MM.1S (cell line): Measurements from ENCODE around the gene ZBTB12.

Experiments used
- DNase-seq: peaks from one replicate; pipeline ENCODE4 v3.0.0-alpha.2; 2015
- H2AFZ ChIP-seq: fragments of 300-600 bp; sonication (generic); 2 replicates; pipeline ENCODE4 v1.6.0; 2016; ENCODE audit warnings: antibody characterized with exemption, low read length
- H3F3A ChIP-seq: fragments of 300-600 bp; sonication (generic); 2 replicates; pipeline ENCODE4 v1.6.1; 2016; ENCODE audit warnings: mild to moderate bottlenecking, antibody characterized with exemption, low read length, moderate library complexity, mixed read lengths; ENCODE audit not compliant: insufficient read depth
- H3K27ac ChIP-seq: fragments of 300-600 bp; sonication (generic); 2 replicates; pipeline ENCODE4 v1.5.1; 2016; ENCODE audit warnings: mild to moderate bottlenecking, low read length
- H3K27me3 ChIP-seq: fragments of 300-600 bp; sonication (generic); replicated peaks from 2 replicates; pipeline ENCODE4 v1.6.0; 2016; ENCODE audit warnings: low read length; ENCODE audit not compliant: insufficient read depth
- H3K36me3 ChIP-seq: fragments of 300-600 bp; sonication (generic); replicated peaks from 2 replicates; pipeline ENCODE4 v1.6.1; 2016; ENCODE audit warnings: mild to moderate bottlenecking, low read length, mixed read lengths; ENCODE audit not compliant: insufficient read depth
- H3K4me1 ChIP-seq: fragments of 300-600 bp; sonication (generic); 2 replicates; pipeline ENCODE4 v1.6.1; 2016; ENCODE audit warnings: low read length, mixed read lengths
- H3K4me2 ChIP-seq: fragments of 300-600 bp; sonication (generic); 2 replicates; pipeline ENCODE4 v1.6.0; 2016; ENCODE audit warnings: low read depth, low read length
- H3K4me3 ChIP-seq: fragments of 300-600 bp; sonication (generic); 2 replicates; pipeline ENCODE4 v1.5.1; 2016; ENCODE audit warnings: low read length, mixed read lengths
- H3K79me2 ChIP-seq: fragments of 300-600 bp; sonication (generic); 2 replicates; pipeline ENCODE4 v1.6.1; 2016; ENCODE audit warnings: mixed run types, low read length, mixed read lengths
- H3K9ac ChIP-seq: fragments of 300-600 bp; sonication (generic); 2 replicates; pipeline ENCODE4 v1.6.1; 2016; ENCODE audit warnings: low read length, mixed read lengths
- H3K9me2 ChIP-seq: fragments of 300-600 bp; sonication (generic); replicated peaks from 2 replicates; pipeline ENCODE4 v1.6.1; 2016; ENCODE audit warnings: mild to moderate bottlenecking, low read length, mixed read lengths; ENCODE audit not compliant: insufficient read depth
- H3K9me3 ChIP-seq: fragments of 300-600 bp; sonication (generic); replicated peaks from 2 replicates; pipeline ENCODE4 v1.6.1; 2016; ENCODE audit warnings: mild to moderate bottlenecking, low read length, mixed read lengths; ENCODE audit not compliant: insufficient read depth
- H4K20me1 ChIP-seq: fragments of 300-600 bp; sonication (generic); 2 replicates; pipeline ENCODE4 v1.6.1; 2016; ENCODE audit warnings: mild to moderate bottlenecking, low read length, moderate library complexity, mixed read lengths; ENCODE audit not compliant: insufficient read depth
- CTCF ChIP-seq: fragments of 300-600 bp; sonication (generic); IDR thresholded peaks from 2 replicates; pipeline ENCODE4 v1.5.1; 2016; ENCODE audit warnings: antibody characterized with exemption, low read length, mixed read lengths
- EZH2 ChIP-seq: fragments of 300-600 bp; sonication (generic); optimal IDR thresholded peaks from 2 replicates; pipeline ENCODE3; 2017; ENCODE audit warnings: low read depth, mild to moderate bottlenecking, antibody characterized with exemption, low read length, mixed read lengths
- EZH2phosphoT487 ChIP-seq: fragments of 300-600 bp; sonication (generic); IDR thresholded peaks from 2 replicates; pipeline ENCODE4 v1.6.1; 2018; ENCODE audit warnings: antibody characterized with exemption, low read length

Gene ZBTB12

GRCh38 chr6:31878222-31878621, 23.7 kb downstream of the ZBTB12 start:
- TF ChIP-seq CTCF (no peak), EZH2phosphoT487 (no peak), EZH2 (no peak)
- H3K36me3 ChIP-seq, result no peaks in the 10 kb centered on the region
- H3F3A ChIP-seq, result no peaks in the 10 kb centered on the region
- no peak overlapping the region for H3K27ac ChIP-seq
- no peak overlapping the region for H2AFZ ChIP-seq
- no peaks in the 10 kb centered on the region for H4K20me1 ChIP-seq
- H3K4me2 ChIP-seq, result no peak overlapping the region
- no peaks in the 10 kb centered on the region for H3K9me3 ChIP-seq
- no peak overlapping the region for H3K9ac ChIP-seq
- H3K9me2 ChIP-seq, result no peaks in the 10 kb centered on the region
- no peaks in the 10 kb centered on the region for H3K27me3 ChIP-seq
- H3K79me2 ChIP-seq, result no peaks in the 10 kb centered on the region
- DNase-seq, result no peak
- H3K4me1 ChIP-seq, result no peaks in the 10 kb centered on the region
- H3K4me3 ChIP-seq, result no peak overlapping the region

- Histone ChIP-seq H3K9ac (no peak overlapping the region), H3K4me1 (no peaks in the 10 kb centered on the region), H3K4me2 (no peak overlapping the region), H3K79me2 (no peaks in the 10 kb centered on the region), H4K20me1 (no peaks in the 10 kb centered on the region), H3K9me2 (no peaks in the 10 kb centered on the region), H3K4me3 (no peak overlapping the region), H3K36me3 (no peaks in the 10 kb centered on the region), H3F3A (no peaks in the 10 kb centered on the region), H3K27me3 (no peaks in the 10 kb centered on the region), H3K27ac (no peak overlapping the region), H2AFZ (no peak overlapping the region), H3K9me3 (no peaks in the 10 kb centered on the region)
- DNase-seq, result no peak
- TF ChIP-seq CTCF (no peak), EZH2phosphoT487 (no peak), EZH2 (no peak)
Measured at GRCh38 chr6:31877651-31878161, 24.2 kb downstream of the ZBTB12 start.

DNA sequence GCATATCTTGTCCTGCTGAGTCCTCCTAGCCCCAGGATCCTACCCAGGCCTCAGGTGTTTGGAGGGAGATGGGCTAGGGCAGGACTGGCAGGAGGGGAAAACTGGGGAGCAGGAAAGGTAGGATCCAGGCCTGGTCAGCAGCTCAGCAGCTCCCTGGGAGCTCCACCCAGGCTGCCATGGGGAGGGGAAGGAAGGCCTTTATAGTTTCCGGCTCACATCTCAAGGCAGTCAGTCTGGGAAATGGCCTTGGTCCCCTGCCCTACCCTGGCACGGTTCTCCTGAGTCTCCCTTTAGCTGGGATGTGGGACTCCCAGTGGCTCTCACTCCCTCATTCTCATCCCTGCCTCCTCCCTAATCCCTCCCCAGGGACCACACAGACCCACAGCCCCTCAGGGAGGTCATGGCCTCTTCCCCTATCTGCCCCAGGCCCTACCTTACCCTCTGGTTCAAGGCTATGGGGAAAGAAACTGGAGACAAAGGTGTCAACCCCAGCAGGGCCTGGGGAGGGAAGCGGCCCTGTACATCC, 24.7 kb downstream of the ZBTB12 start:
- no peaks in the 10 kb centered on the region for H3F3A ChIP-seq
- no peaks in the 10 kb centered on the region for H3K9me3 ChIP-seq
- no peak for DNase-seq
- H3K27ac ChIP-seq, result no peak overlapping the region
- H3K4me3 ChIP-seq, result no peak overlapping the region
- H3K4me1 ChIP-seq, result no peaks in the 10 kb centered on the region
- H3K4me2 ChIP-seq, result no peak overlapping the region
- H3K9ac ChIP-seq, result no peak overlapping the region
- H2AFZ ChIP-seq, result no peak overlapping the region
- H3K9me2 ChIP-seq, result no peaks in the 10 kb centered on the region
- H3K36me3 ChIP-seq, result no peaks in the 10 kb centered on the region
- TF ChIP-seq CTCF (no peak), EZH2phosphoT487 (no peak), EZH2 (no peak)
- no peaks in the 10 kb centered on the region for H3K27me3 ChIP-seq
- H4K20me1 ChIP-seq, result no peaks in the 10 kb centered on the region
- H3K79me2 ChIP-seq, result no peaks in the 10 kb centered on the region
